Neuronal stem cell (in vitro differentiated cells): ENCODE results near the gene KLHL2.
"Not testable (repeated sequence)": the region's sequence is repeated elsewhere in the genome, so short reads cannot be mapped to it uniquely, and the experiment has no call there.

ENCODE experiments used
- DNase-seq: peaks from one replicate; pipeline ENCODE4 v3.0.0-alpha.2; 2013; ENCODE audit warnings: low spot score
- H2AFZ ChIP-seq: one replicate; pipeline ENCODE4 v1.6.1; 2013; ENCODE audit warnings: mild to moderate bottlenecking, low read length, inconsistent platforms
- H2AK5ac ChIP-seq: 2 replicates; pipeline ENCODE4 v1.6.1; 2013; ENCODE audit warnings: low read depth, mild to moderate bottlenecking, inconsistent platforms, low read length, moderate library complexity, mixed read lengths
- H2BK120ac ChIP-seq: 2 replicates; pipeline ENCODE4 v1.6.1; 2013; ENCODE audit warnings: low read depth, mild to moderate bottlenecking, inconsistent platforms, low read length, moderate library complexity, mixed read lengths
- H2BK12ac ChIP-seq: one replicate; pipeline ENCODE4 v1.6.1; 2013; ENCODE audit warnings: low read length, inconsistent platforms
- H2BK15ac ChIP-seq: 2 replicates; pipeline ENCODE4 v1.6.1; 2013; ENCODE audit warnings: mild to moderate bottlenecking, low read length, inconsistent platforms, mixed read lengths
- H2BK5ac ChIP-seq: one replicate; pipeline ENCODE4 v1.6.1; 2013; ENCODE audit warnings: inconsistent platforms, mild to moderate bottlenecking, low read length, moderate library complexity
- H3K14ac ChIP-seq: one replicate; pipeline ENCODE4 v1.6.1; 2013; ENCODE audit warnings: low read length, inconsistent platforms
- H3K18ac ChIP-seq: 2 replicates; pipeline ENCODE4 v1.6.1; 2013; ENCODE audit warnings: low read length, inconsistent platforms
- H3K23ac ChIP-seq: 2 replicates; pipeline ENCODE4 v1.6.1; 2013; ENCODE audit warnings: low read depth, mild to moderate bottlenecking, mixed read lengths, low read length, inconsistent platforms; ENCODE audit not compliant: poor library complexity
- H3K27ac ChIP-seq: replicated peaks from 3 replicates; pipeline ENCODE4 v1.5.1; 2013; ENCODE audit warnings: low read length, inconsistent platforms
- H3K27me3 ChIP-seq, 3 experiments: 2 replicates each; pipeline ENCODE4 v1.6.1; 2013; ENCODE audit warnings: low read length in 3 of 3, mild to moderate bottlenecking in 2 of 3, inconsistent platforms in 1 of 3, low read depth in 1 of 3, mixed read lengths in 1 of 3, moderate library complexity in 1 of 3; ENCODE audit not compliant: control insufficient read depth in 3 of 3, insufficient read depth in 3 of 3
- H3K36me3 ChIP-seq, 2 donors: replicated peaks in 1 of 2; 2 replicates each; pipeline ENCODE4 v1.6.1; 2013; ENCODE audit warnings: low read length in 2 of 2; ENCODE audit not compliant: control insufficient read depth in 2 of 2, insufficient read depth in 2 of 2
- H3K4ac ChIP-seq: 2 replicates; pipeline ENCODE4 v1.6.1; 2013; ENCODE audit warnings: inconsistent platforms, mild to moderate bottlenecking, low read length, moderate library complexity
- H3K4me1 ChIP-seq, 2 donors: 1 replicate in 1 of 2; 2 replicates in 1 of 2; pipeline ENCODE4 v1.6.1; 2013; ENCODE audit warnings: low read length in 2 of 2, low read depth in 1 of 2; ENCODE audit not compliant: control insufficient read depth in 2 of 2, insufficient read depth in 1 of 2
- H3K4me2 ChIP-seq: one replicate; pipeline ENCODE4 v1.6.1; 2013; ENCODE audit warnings: mild to moderate bottlenecking, low read length, inconsistent platforms; ENCODE audit not compliant: insufficient read depth, poor library complexity, severe bottlenecking
- H3K4me3 ChIP-seq, 2 donors: 2 replicates each; pipeline ENCODE4 v1.5.1; 2013; ENCODE audit warnings: low read length in 2 of 2, mild to moderate bottlenecking in 2 of 2, inconsistent platforms in 1 of 2, moderate library complexity in 1 of 2
- H3K79me1 ChIP-seq: one replicate; pipeline ENCODE4 v1.6.1; 2013; ENCODE audit warnings: low read depth, mild to moderate bottlenecking, inconsistent platforms, low read length, moderate library complexity
- H3K9ac ChIP-seq: one replicate; pipeline ENCODE4 v1.6.1; 2013; ENCODE audit warnings: mild to moderate bottlenecking, low read depth, low read length, inconsistent platforms; ENCODE audit not compliant: poor library complexity
- H3K9me3 ChIP-seq, 2 donors: replicated peaks in 1 of 2; 2 replicates each; pipeline versions ENCODE3 to v1.6.1; 2013; ENCODE audit warnings: low read length in 2 of 2, mild to moderate bottlenecking in 2 of 2, inconsistent platforms in 1 of 2, low read depth in 1 of 2, mixed read lengths in 1 of 2, moderate library complexity in 1 of 2; ENCODE audit not compliant: control insufficient read depth in 2 of 2, insufficient read depth in 1 of 2
- H4K8ac ChIP-seq: one replicate; pipeline ENCODE4 v1.6.1; 2013; ENCODE audit warnings: low read depth, mild to moderate bottlenecking, inconsistent platforms, low read length, moderate library complexity
- H4K91ac ChIP-seq: one replicate; pipeline ENCODE4 v1.6.1; 2013; ENCODE audit warnings: low read length, low read depth, mild to moderate bottlenecking, inconsistent platforms; ENCODE audit not compliant: poor library complexity
- WGBS, 2 donors: extraction: QIAGEN DNeasy Blood & Tissue Kit; methylation state at CpG; one replicate each; pipeline ENCODE4 v1.1.7; 2013; ENCODE audit warnings: missing lambda C conversion rate in 2 of 2, mixed read lengths in 1 of 2; ENCODE audit not compliant: insufficient read length in 2 of 2, insufficient replicate concordance in 1 of 2; ENCODE audit errors: extremely low coverage in 2 of 2; 5-methylcytosine and 5-hydroxymethylcytosine counted together

The KLHL2 gene

DNA sequence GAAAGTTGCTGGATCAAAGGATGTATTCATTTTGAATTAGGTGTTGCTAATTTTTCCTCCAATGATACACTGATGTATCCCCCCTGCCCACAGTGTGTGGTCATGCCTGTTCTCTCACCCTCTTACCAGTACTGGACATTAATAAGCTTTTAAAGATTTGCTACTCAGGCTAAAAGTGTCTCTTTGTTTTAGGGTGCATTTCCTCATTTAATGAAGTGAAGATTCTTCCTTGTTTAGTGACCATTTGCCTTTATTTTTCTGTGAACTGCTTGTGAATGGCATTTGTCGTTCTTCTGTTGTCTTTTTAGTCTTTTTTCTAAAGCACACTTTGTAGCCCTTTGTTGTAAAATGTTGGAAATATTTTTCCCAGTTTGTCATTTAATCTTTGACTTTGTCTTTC lies 125.1 kb downstream of the KLHL2 start:
- Histone ChIP-seq H2AK5ac (no peak overlapping the region), H3K4me1 (peaks cover 10 to 19% of the 10 kb centered on the region in 2 donors), H3K27me3 (peaks cover 0 to 2% (median 0%) of the 10 kb centered on the region in 3 experiments), H3K9me3 (no peaks in the 10 kb centered on the region), H2BK120ac (no peak overlapping the region), H2AFZ (no peak overlapping the region), H3K36me3 (peaks cover 17 to 88% of the 10 kb centered on the region in 2 donors), H2BK15ac (no peak overlapping the region), H3K14ac (no peak overlapping the region), H3K4ac (no peak overlapping the region), H4K91ac (no peak overlapping the region), H3K4me3 (peak overlapping the region; percentile 68 to 77), H2BK5ac (no peak overlapping the region), H2BK12ac (no peak overlapping the region), H3K18ac (no peak overlapping the region), H4K8ac (no peak overlapping the region), H3K9ac (no peak overlapping the region), H3K79me1 (no peaks in the 10 kb centered on the region), H3K23ac (no peak overlapping the region), H3K27ac (no peak overlapping the region), H3K4me2 (peak overlapping the region; percentile 43)
- WGBS, 2 donors, result no CpG with 5 or more reads among the region's 1 CpG
- DNase-seq, result no peak

DNA sequence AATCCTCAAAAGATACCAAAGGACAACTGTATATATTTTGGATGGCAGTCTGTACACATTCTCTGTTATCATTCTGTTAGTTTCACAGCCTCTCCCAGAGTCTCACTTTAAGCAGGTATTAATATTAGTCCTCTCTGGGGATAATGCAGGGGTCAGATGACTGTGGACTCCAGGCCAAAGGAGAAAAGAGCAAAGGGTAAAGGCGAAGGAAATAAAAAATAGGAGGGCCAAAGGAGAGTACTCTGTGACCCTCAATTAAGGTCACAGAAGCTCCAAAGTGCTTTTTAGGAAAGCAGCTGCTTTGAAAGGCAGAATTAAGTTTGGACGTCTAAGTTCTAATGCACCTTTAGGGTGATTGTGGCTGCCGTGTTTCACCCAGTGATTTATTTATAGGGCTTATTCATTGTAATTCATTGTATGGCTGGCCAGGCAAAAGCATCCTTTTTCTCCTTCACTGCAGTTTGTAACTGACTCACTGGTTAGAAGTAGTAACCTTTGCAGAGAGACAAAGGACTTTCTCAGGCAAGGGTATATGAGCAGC lies 127.9 kb downstream of the KLHL2 start:
- no peak overlapping the region for H3K4me3 ChIP-seq
- no peak overlapping the region for H2AFZ ChIP-seq
- H3K27ac ChIP-seq, result no peak overlapping the region
- H3K27me3 ChIP-seq, result peaks cover 0 to 2% (median 0%) of the 10 kb centered on the region in 3 experiments
- no peaks in the 10 kb centered on the region for H3K9me3 ChIP-seq
- no peak for DNase-seq
- no peaks in the 10 kb centered on the region for H3K79me1 ChIP-seq
- no peak overlapping the region for H2BK12ac ChIP-seq
- no peak overlapping the region for H2BK5ac ChIP-seq
- no peak overlapping the region for H3K4ac ChIP-seq
- WGBS, 2 donors, result no CpG with 5 or more reads among the region's 3 CpGs
- H2BK120ac ChIP-seq, result no peak overlapping the region
- no peak overlapping the region for H2BK15ac ChIP-seq
- no peak overlapping the region for H3K4me2 ChIP-seq
- no peak overlapping the region for H4K91ac ChIP-seq
- H3K18ac ChIP-seq, result no peak overlapping the region
- H4K8ac ChIP-seq, result no peak overlapping the region
- peaks cover 10 to 19% of the 10 kb centered on the region in 2 donors for H3K4me1 ChIP-seq
- H3K9ac ChIP-seq, result no peak overlapping the region
- H3K23ac ChIP-seq, result no peak overlapping the region
- H3K36me3 ChIP-seq, result peaks cover 27 to 100% of the 10 kb centered on the region in 2 donors
- H3K14ac ChIP-seq, result no peak overlapping the region
- no peak overlapping the region for H2AK5ac ChIP-seq

DNA sequence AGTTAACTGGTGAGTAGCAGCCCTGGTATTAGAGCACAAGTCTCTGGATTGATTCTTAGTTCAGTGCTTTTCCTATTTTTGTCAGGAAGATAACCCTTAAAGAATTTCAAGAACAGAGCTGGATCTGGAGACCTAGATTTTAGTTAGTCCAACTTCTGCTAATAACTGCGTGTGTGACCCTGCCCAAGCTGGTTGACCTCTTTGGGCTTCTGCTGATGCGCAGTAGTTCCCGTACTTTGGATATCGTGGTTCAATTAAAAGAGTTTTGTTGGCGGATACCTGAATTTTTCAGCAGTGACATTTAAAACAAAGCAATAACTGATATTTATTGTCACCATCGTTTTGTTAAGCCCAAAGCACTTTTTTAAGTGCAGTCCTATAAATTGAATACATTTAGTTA lies 129.4 kb downstream of the KLHL2 start:
- Histone ChIP-seq H3K9ac (no peak overlapping the region), H2BK5ac (no peak overlapping the region), H3K79me1 (no peaks in the 10 kb centered on the region), H3K4me3 (no peak overlapping the region), H2BK12ac (no peak overlapping the region), H2BK15ac (no peak overlapping the region), H3K36me3 (peaks cover 21 to 100% of the 10 kb centered on the region in 2 donors), H2AFZ (no peak overlapping the region), H3K4ac (no peak overlapping the region), H3K23ac (no peak overlapping the region), H3K4me2 (no peak overlapping the region), H3K9me3 (no peaks in the 10 kb centered on the region), H2AK5ac (no peak overlapping the region), H3K18ac (no peak overlapping the region), H2BK120ac (no peak overlapping the region), H4K8ac (no peak overlapping the region), H3K27me3 (peaks cover 0 to 2% (median 0%) of the 10 kb centered on the region in 3 experiments), H3K14ac (no peak overlapping the region), H3K4me1 (peaks cover 10 to 19% of the 10 kb centered on the region in 2 donors), H3K27ac (no peak overlapping the region), H4K91ac (no peak overlapping the region)
- no peak for DNase-seq
- no CpG with 5 or more reads among the region's 6 CpGs for WGBS, 2 donors

DNA sequence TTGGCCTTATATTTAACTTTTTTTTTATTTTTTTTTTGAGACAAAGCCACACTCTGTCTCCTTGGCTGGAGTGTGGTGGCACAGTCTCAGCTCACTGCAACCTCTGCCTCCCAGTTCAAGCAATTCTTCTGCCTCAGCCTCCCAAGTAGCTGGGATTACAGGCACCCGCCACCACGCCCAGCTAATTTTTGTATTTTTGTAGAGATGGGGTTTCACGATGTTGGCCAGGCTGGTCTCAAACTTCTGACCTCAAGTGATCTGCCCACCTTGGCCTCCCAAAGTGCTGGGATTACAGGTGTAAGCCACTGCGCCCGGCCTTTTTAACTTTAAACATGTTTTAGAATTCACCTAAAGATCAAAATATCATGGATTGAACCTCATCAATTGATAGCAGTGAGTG lies 135.0 kb downstream of the KLHL2 start:
- not testable (repeated sequence) for H2BK15ac ChIP-seq, H2BK5ac ChIP-seq, H3K9me3 ChIP-seq, H3K14ac ChIP-seq, H3K4ac ChIP-seq, H3K27me3 ChIP-seq, H2BK120ac ChIP-seq, H4K8ac ChIP-seq, H3K9ac ChIP-seq, H4K91ac ChIP-seq, H3K4me2 ChIP-seq, H3K23ac ChIP-seq, H3K79me1 ChIP-seq, H2AFZ ChIP-seq, DNase-seq, H3K4me1 ChIP-seq, H2AK5ac ChIP-seq, H3K18ac ChIP-seq, H3K27ac ChIP-seq, H2BK12ac ChIP-seq, H3K4me3 ChIP-seq
- H3K36me3 ChIP-seq, result peaks cover 12 to 68% of the 10 kb centered on the region in 2 donors
- no CpG with 5 or more reads among the region's 5 CpGs for WGBS, 2 donors
